Measurements from ENCODE around the gene TTL.

DNA sequence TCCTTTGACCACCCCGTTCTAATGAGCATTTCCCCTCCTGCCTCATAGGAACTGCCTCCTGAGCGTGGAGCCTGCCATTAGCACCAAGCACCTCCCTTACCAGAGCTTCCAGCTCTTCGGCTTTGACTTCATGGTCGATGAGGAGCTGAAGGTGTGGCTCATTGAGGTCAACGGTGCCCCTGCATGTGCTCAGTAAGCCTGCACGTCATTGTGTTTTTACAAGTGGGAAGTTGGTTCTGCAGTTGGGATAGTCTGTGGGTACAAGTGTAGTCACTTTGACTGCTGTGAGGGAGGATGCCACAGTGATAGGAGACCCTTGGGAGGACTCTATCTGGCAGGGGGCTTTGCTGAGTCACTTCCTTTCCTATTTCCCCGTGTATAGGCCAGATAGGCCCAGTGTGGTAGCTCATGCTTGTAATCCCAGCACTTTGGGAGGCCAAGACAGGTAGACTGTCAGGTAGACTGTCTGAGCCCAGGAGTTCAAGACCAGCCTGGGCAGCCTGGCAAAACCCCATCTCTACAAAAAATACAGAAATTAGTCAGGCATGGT, 38.4 kb downstream of the TTL start:
- TF ChIP-seq POLR2A (IDR thresholded peaks at IDR 0.05; ENCODE audit: low read depth, low read length): no peak
- no peak for TF ChIP-seq POLR2AphosphoS5 (IDR thresholded peaks at IDR 0.05; ENCODE audit: low read depth, low read length)
- TF ChIP-seq TAF1 (IDR thresholded peaks at IDR 0.05; ENCODE audit: borderline replicate concordance, low read depth, low read length): no peak
